B cell (primary cell): ENCODE measurements around the gene CD34. TPM values are rescaled to one million over a fixed set of nuclear protein-coding genes. Genes with fewer than 3 reads are reported as not detected.

ENCODE experiments used
- ATAC-seq: fragments of 200-7000 bp; cut with Tn5 transposase; one replicate; pipeline ENCODE4 v1.10.0; 2021; ENCODE audit warnings: low read depth, mild to moderate bottlenecking, moderate number of reproducible peaks, moderate library complexity
- CTCF ChIA-PET: fragments of 350-600 bp; sonication (Branson Sonifier 250); formaldehyde crosslinking; loops from one replicate; lab custom pipeline; 2021; ENCODE audit warnings: antibody characterized with exemption, inconsistent platforms; lab: Charles Lee
- POLR2A ChIA-PET: fragments of 350-600 bp; sonication (Branson Sonifier 250); formaldehyde crosslinking; loops from one replicate; lab custom pipeline; 2021; ENCODE audit warnings: antibody characterized with exemption; lab: Charles Lee
- DNase-seq: peaks from one replicate; pipeline ENCODE4 v3.0.0; 2013
- H2AFZ ChIP-seq: 2 replicates; pipeline ENCODE4 v1.6.1; 2012; ENCODE audit warnings: mild to moderate bottlenecking, low read depth, low read length; ENCODE audit not compliant: insufficient read depth, poor library complexity, severe bottlenecking
- H3K27ac ChIP-seq, 2 donors: 1 replicate in 1 of 2; 2 replicates in 1 of 2; pipeline ENCODE4 v1.5.1; 2012 to 2013; ENCODE audit warnings: low read length in 2 of 2, mild to moderate bottlenecking in 2 of 2, moderate library complexity in 1 of 2
- H3K27me3 ChIP-seq, 4 experiments: fragments of 200-600 bp in 1 of 4; sonication (generic) in 1 of 4; replicated peaks in 1 of 4; 1 replicate in 2 of 4; 2 replicates in 2 of 4; pipeline versions ENCODE4 v1.6.1 to v1.7.0; 2013 to 2016; ENCODE audit warnings: low read length in 3 of 4, mild to moderate bottlenecking in 2 of 4, mixed read lengths in 1 of 4, moderate library complexity in 1 of 4; ENCODE audit not compliant: insufficient read depth in 4 of 4, control insufficient read depth in 3 of 4; ENCODE audit errors: control extremely low read depth in 1 of 4
- H3K36me3 ChIP-seq, 2 experiments: replicated peaks in 1 of 2; 1 replicate in 1 of 2; 2 replicates in 1 of 2; pipeline versions ENCODE4 v1.6.1 to v1.7.1; 2013; ENCODE audit warnings: low read length in 1 of 2; ENCODE audit not compliant: insufficient read depth in 2 of 2, control insufficient read depth in 1 of 2; ENCODE audit errors: control extremely low read depth in 1 of 2, extremely low read depth in 1 of 2
- H3K4me1 ChIP-seq, 2 donors: fragments of 200-600 bp in 1 of 2; sonication (generic) in 1 of 2; 1 replicate in 1 of 2; 2 replicates in 1 of 2; pipeline versions ENCODE4 v1.5.1 to v1.6.1; 2013 to 2017; ENCODE audit warnings: low read length in 2 of 2; ENCODE audit not compliant: control insufficient read depth in 2 of 2, insufficient read depth in 2 of 2
- H3K4me2 ChIP-seq: replicated peaks from 2 replicates; pipeline ENCODE3; 2012; ENCODE audit warnings: mild to moderate bottlenecking, low read depth, low read length; ENCODE audit not compliant: poor library complexity, severe bottlenecking
- H3K4me3 ChIP-seq, 5 experiments: fragments of 200-600 bp in 1 of 5; sonication (generic) in 1 of 5; 1 replicate in 3 of 5; 2 replicates in 2 of 5; pipeline versions ENCODE4 v1.5.1 to v1.7.0; 2011 to 2016; ENCODE audit warnings: low read length in 4 of 5, mild to moderate bottlenecking in 4 of 5, low read depth in 2 of 5, control low read depth in 1 of 5, moderate library complexity in 1 of 5; ENCODE audit not compliant: insufficient read depth in 1 of 5; ENCODE audit errors: control extremely low read depth in 1 of 5, extremely low read depth in 1 of 5
- H3K79me2 ChIP-seq: fragments of 200-600 bp; sonication (generic); one replicate; pipeline ENCODE4 v1.6.0; 2016; ENCODE audit warnings: low read length; ENCODE audit not compliant: control insufficient read depth, insufficient read depth
- H3K9ac ChIP-seq: fragments of 200-600 bp; sonication (generic); 2 replicates; pipeline ENCODE4 v1.6.1; 2017; ENCODE audit warnings: mild to moderate bottlenecking, low read length, moderate library complexity
- H3K9me3 ChIP-seq, 3 donors: one replicate each; pipeline versions ENCODE4 v1.6.1 to v1.7.1; 2013; ENCODE audit warnings: low read length in 2 of 3; ENCODE audit not compliant: control insufficient read depth in 2 of 3, insufficient read depth in 1 of 3; ENCODE audit errors: control extremely low read depth in 1 of 3
- H4K20me1 ChIP-seq: 2 replicates; pipeline ENCODE4 v1.6.0; 2012; ENCODE audit warnings: mild to moderate bottlenecking, low read length; ENCODE audit not compliant: insufficient read depth, control insufficient read depth, poor library complexity, severe bottlenecking
- H3K27ac Mint-ChIP-seq: one replicate; pipeline ENCODE4 v1.8.0; 2021; ENCODE audit warnings: mixed read lengths
- H3K27me3 Mint-ChIP-seq: one replicate; pipeline ENCODE4 v1.8.0; 2021; ENCODE audit warnings: mixed read lengths
- H3K4me1 Mint-ChIP-seq: one replicate; pipeline ENCODE4 v1.8.0; 2021; ENCODE audit warnings: mixed read lengths
- H3K4me3 Mint-ChIP-seq: one replicate; pipeline ENCODE4 v1.8.0; 2021; ENCODE audit warnings: mixed read lengths
- H3K9me3 Mint-ChIP-seq: one replicate; pipeline ENCODE4 v1.8.0; 2022; ENCODE audit warnings: mixed read lengths; ENCODE audit not compliant: insufficient read depth
- CTCF ChIP-seq: fragments of 200-600 bp; IDR thresholded peaks from one replicate; pipeline ENCODE4 v1.8.0; 2022; ENCODE audit warnings: antibody characterized with exemption, mild to moderate bottlenecking
- EZH2 ChIP-seq: IDR thresholded peaks from 2 replicates; pipeline ENCODE4 v1.6.1; 2012; ENCODE audit warnings: borderline replicate concordance, low read depth, mild to moderate bottlenecking, moderate library complexity, low read length; ENCODE audit not compliant: insufficient read depth, poor library complexity, severe bottlenecking
- WGBS: methylation state at CpG from one replicate; pipeline ENCODE4 v1.1.5; 2013; ENCODE audit warnings: missing lambda C conversion rate; ENCODE audit not compliant: insufficient coverage; 5-methylcytosine and 5-hydroxymethylcytosine counted together
- intact Hi-C: fragments of 100-400 bp; cut with micrococcal nuclease; formaldehyde crosslinking; loops from one replicate; pipeline ENCODE4 v1.10.0; 2022
- polyA plus RNA-seq: library from polyadenylated mRNA; depleted of rRNA; stranded (reverse); fragments of >200 nt; gene quantifications from 2 replicates; pipeline ENCODE4 v1.2.3, GENCODE V29; 2012
- total RNA-seq, 2 donors: library from RNA; stranded (reverse); fragments of 120-200 nt in 1 of 2; gene quantifications; 1 replicate in 1 of 2; 2 replicates in 1 of 2; pipeline versions ENCODE4 v1.2.3 to v1.2.4, GENCODE V29; 2013 to 2022

Gene CD34
- total and polyA plus RNA-seq, 2 donors (not counting 1 experiment from before 2014, with no cell fraction given): not detected

DNA sequence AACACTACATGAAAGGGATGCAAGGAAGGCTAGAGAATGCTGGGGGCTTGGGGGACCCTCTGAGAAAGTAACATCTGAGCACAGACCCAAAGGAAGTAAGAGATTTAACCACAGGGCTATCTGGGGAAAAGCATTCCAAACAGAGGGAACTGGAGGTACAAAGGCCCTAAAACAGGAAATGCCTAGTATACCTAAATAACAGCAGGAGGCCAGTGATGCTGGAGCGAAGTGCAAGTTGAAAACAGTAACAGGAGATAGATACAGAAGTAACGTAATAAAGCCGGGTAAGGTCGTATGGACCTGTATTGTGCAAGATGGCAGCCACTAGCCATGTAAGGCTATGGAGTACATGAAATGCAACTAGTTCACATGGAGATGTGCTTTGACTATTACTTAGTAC, 52.1 kb downstream of the CD34 start:
- peaks cover 66% of the 10 kb centered on the region for H4K20me1 ChIP-seq
- H3K9me3 ChIP-seq: no peaks in the 10 kb centered on the region
- H3K4me3 ChIP-seq: no peak overlapping the region
- H3K27ac ChIP-seq: no peak overlapping the region
- peaks cover 36% of the 10 kb centered on the region for H3K4me1 Mint-ChIP-seq
- peaks cover 0 to 50% of the 10 kb centered on the region in 2 experiments for H3K36me3 ChIP-seq
- intact Hi-C loops: no loop called here
- no peak overlapping the region for H3K27ac Mint-ChIP-seq
- H2AFZ ChIP-seq: no peak overlapping the region
- H3K27me3 ChIP-seq: no peaks in the 10 kb centered on the region
- POLR2A ChIA-PET: no interaction called here
- CTCF ChIA-PET: interaction anchor here (1.0 to 3.9 kb wide), 2 partner anchors 11 to 14 kb away, joined by 3 to 13 read pairs; no protein-coding TSS in a partner anchor
- TF ChIP-seq EZH2 (no peak), CTCF (no peak)
- ATAC-seq (no peak), DNase-seq (no peak)
- no peaks in the 10 kb centered on the region for H3K27me3 Mint-ChIP-seq
- no peaks in the 10 kb centered on the region for H3K9me3 Mint-ChIP-seq
- no CpG with 5 or more reads among the region's 4 CpGs for WGBS
- H3K79me2 ChIP-seq: peaks cover 99% of the 10 kb centered on the region
- H3K4me2 ChIP-seq: no peak overlapping the region
- peaks cover 19 to 28% of the 10 kb centered on the region in 2 donors for H3K4me1 ChIP-seq
- H3K4me3 Mint-ChIP-seq: no peak overlapping the region
- no peak overlapping the region for H3K9ac ChIP-seq

- H3K9me3 ChIP-seq: no peaks in the 10 kb centered on the region
- Mint-ChIP-seq H3K27me3 (no peaks in the 10 kb centered on the region), H3K27ac (no peak overlapping the region), H3K4me3 (no peak overlapping the region), H3K4me1 (peaks cover 37% of the 10 kb centered on the region), H3K9me3 (no peaks in the 10 kb centered on the region)
- H4K20me1 ChIP-seq: peaks cover 71% of the 10 kb centered on the region
- WGBS: no CpG with 5 or more reads among the region's 1 CpG
- no peak overlapping the region for H3K27ac ChIP-seq
- no peak overlapping the region for H3K4me2 ChIP-seq
- H3K4me1 ChIP-seq: peaks cover 18 to 26% of the 10 kb centered on the region in 2 donors
- H3K36me3 ChIP-seq: peaks cover 0 to 48% of the 10 kb centered on the region in 2 experiments
- intact Hi-C loops: no loop called here
- DNase-seq (no peak), ATAC-seq (no peak)
- CTCF ChIA-PET: interaction anchor here (1.2 to 3.9 kb wide), 2 partner anchors 10 to 11 kb away, joined by 5 to 13 read pairs; no protein-coding TSS in a partner anchor
- POLR2A ChIA-PET: no interaction called here
- no peak overlapping the region for H3K9ac ChIP-seq
- H3K27me3 ChIP-seq: no peaks in the 10 kb centered on the region
- H3K79me2 ChIP-seq: peaks cover 99% of the 10 kb centered on the region
- no peak for TF ChIP-seq CTCF
- TF ChIP-seq EZH2: no peak
- no peak overlapping the region for H2AFZ ChIP-seq
- H3K4me3 ChIP-seq: no peak overlapping the region
These were observed 52.6 kb downstream of the CD34 start for GRCh38 chr1:207858281-207858680.
